ENCODE results near the gene INO80B.

INO80B gene

GRCh38 chr2:74498500-74499266 lies 43.8 kb downstream of the INO80B start:
- TF ChIP-seq REST (IDR thresholded peaks at IDR 0.05; ENCODE audit: insufficient read depth in 1 of 2, low read depth in 2 of 2, low read length in 2 of 2) (no peak), POLR2AphosphoS5 (IDR thresholded peaks at IDR 0.05; ENCODE audit: low read depth, low read length) (no peak), TAF1 (IDR thresholded peaks at IDR 0.05; ENCODE audit: borderline replicate concordance, insufficient read depth, low read length) (no peak), FOXP2 (optimal IDR thresholded peaks at IDR 0.05; ENCODE audit: borderline replicate concordance, extremely low read depth, extremely low read length, insufficient read depth) (no peak), SIN3A (IDR thresholded peaks at IDR 0.05; ENCODE audit: borderline replicate concordance, insufficient read depth, low read length) (no peak)

GRCh38 chr2:74499267-74499939 lies 44.5 kb downstream of the INO80B start, which contains the start of gene LBX2:
Gene LBX2, minus strand, starts transcription at chr2:74499603. Its CDS starts 66 bp downstream, at chr2:74499537.
- no peak for TF ChIP-seq TAF1 (IDR thresholded peaks at IDR 0.05; ENCODE audit: borderline replicate concordance, insufficient read depth, low read length)

- no peak for TF ChIP-seq TAF1 (IDR thresholded peaks at IDR 0.05; ENCODE audit: borderline replicate concordance, insufficient read depth, low read length)
- TF ChIP-seq FOXP2 (optimal IDR thresholded peaks at IDR 0.05; ENCODE audit: borderline replicate concordance, extremely low read depth, extremely low read length, insufficient read depth): no peak
- TF ChIP-seq SIN3A (IDR thresholded peaks at IDR 0.05; ENCODE audit: borderline replicate concordance, insufficient read depth, low read length): no peak
- TF ChIP-seq REST (IDR thresholded peaks at IDR 0.05; ENCODE audit: insufficient read depth in 1 of 2, low read depth in 2 of 2, low read length in 2 of 2): no peak
- TF ChIP-seq POLR2AphosphoS5 (IDR thresholded peaks at IDR 0.05; ENCODE audit: low read depth, low read length): no peak
These were observed 45.2 kb downstream of the INO80B start for GRCh38 chr2:74499940-74500577.

GRCh38 chr2:74500578-74500946 lies 45.7 kb downstream of the INO80B start:
- TF ChIP-seq REST (IDR thresholded peaks at IDR 0.05; ENCODE audit: insufficient read depth in 1 of 2, low read depth in 2 of 2, low read length in 2 of 2) (no peak), POLR2AphosphoS5 (IDR thresholded peaks at IDR 0.05; ENCODE audit: low read depth, low read length) (no peak), SIN3A (IDR thresholded peaks at IDR 0.05; ENCODE audit: borderline replicate concordance, insufficient read depth, low read length) (no peak), FOXP2 (optimal IDR thresholded peaks at IDR 0.05; ENCODE audit: borderline replicate concordance, extremely low read depth, extremely low read length, insufficient read depth) (no peak), TAF1 (IDR thresholded peaks at IDR 0.05; ENCODE audit: borderline replicate concordance, insufficient read depth, low read length) (no peak)

- TF ChIP-seq TAF1 (IDR thresholded peaks at IDR 0.05; ENCODE audit: borderline replicate concordance, insufficient read depth, low read length) (no peak), REST (IDR thresholded peaks at IDR 0.05; ENCODE audit: insufficient read depth in 1 of 2, low read depth in 2 of 2, low read length in 2 of 2) (peak; percentile 18 to 75; a peak in 2 of 4 replicates)
These were observed 46.6 kb downstream of the INO80B start for GRCh38 chr2:74501335-74502071.

Measured in PFSK-1 (cell line).